ENCODE results near the gene PSTPIP2. TPM values are rescaled to one million over a fixed set of nuclear protein-coding genes. Genes with fewer than 3 reads are reported as not detected.
A peak's percentile ranks its signal among the peaks of the same experiment; 100 is the strongest.

Gene PSTPIP2
- total and polyA plus RNA-seq, 7 donors, result 0.48 to 18.8 (median 7.0) TPM

- Histone ChIP-seq H3K9me3 (no peaks in the 10 kb centered on the region), H3K4me1 (peaks cover 7% of the 10 kb centered on the region), H3K4me3 (no peak overlapping the region), H3K36me3 (ENCODE audit: insufficient read depth in 1 of 2, low read depth in 1 of 2) (no peaks in the 10 kb centered on the region), H3K27ac (no peak overlapping the region), H3K27me3 (ENCODE audit: insufficient read depth in 3 of 3, low read length in 2 of 3) (no peaks in the 10 kb centered on the region)
- DNase-seq, result no peak
- ATAC-seq, result peak in 1 of 4 donors; percentile 56
- WGBS, 3 donors, result 45 to 67% (median 49%) methylated on average over 9 of the region's 9 CpGs
- TF ChIP-seq CTCF (IDR thresholded peaks at IDR 0.05), result no peak
- intact Hi-C loops (cut with DNase I), result no loop called here
These were observed 34.4 kb downstream of the PSTPIP2 start for GRCh38 chr18:46037512-46038305.

DNA sequence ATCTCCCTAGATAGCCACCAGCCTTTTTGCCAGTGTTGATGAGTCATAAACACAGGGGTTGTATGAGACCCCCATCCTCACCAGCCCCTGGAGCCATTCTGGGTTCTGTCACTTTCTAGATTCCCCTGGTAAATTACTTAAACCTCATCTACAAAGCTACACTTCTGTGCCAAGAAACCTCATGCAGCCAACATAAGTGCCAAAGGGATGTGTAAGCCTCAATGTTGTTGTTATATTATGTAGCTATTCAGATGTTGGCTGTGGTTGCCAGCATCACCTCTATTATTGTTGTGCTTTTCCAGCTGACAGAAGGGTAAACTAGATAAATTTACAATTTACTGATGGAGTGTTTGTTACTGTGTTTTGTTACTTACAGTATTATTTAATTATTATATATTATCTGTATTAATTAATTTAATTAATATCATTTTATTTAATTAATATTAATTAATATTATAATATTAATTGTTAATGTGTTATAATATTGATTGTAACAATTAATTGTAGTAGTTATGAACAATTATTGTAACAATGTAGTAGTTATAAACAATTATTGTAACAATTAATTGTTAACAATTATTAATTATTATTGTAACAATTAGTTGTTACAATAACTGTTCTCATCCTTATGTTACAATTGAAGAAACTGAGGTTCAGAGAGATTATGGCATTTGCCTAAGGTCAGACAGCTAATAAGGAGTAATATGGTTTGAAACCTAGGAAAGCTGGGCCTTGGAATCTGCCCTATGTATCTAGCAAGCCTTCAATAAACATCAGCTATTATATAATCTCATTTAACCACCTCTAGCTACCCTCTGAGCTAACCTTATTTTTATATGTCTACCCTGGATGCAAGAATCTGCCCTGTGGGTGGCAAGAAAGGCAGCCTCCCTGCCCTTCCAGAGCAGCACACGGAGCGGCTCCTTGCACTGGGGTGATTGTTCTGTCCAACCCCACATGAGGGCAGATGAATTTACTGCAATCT is 36.1 kb downstream of the PSTPIP2 start:
- TF ChIP-seq CTCF (IDR thresholded peaks at IDR 0.05), result no peak
- H3K36me3 ChIP-seq (ENCODE audit: insufficient read depth in 1 of 2, low read depth in 1 of 2), result no peaks in the 10 kb centered on the region
- intact Hi-C loops (cut with DNase I), result no loop called here
- no peak overlapping the region for H3K4me3 ChIP-seq
- DNase-seq, result no peak
- H3K27ac ChIP-seq, result no peak overlapping the region
- ATAC-seq, result no peak
- no peaks in the 10 kb centered on the region for H3K27me3 ChIP-seq (ENCODE audit: insufficient read depth in 3 of 3, low read length in 2 of 3)
- H3K9me3 ChIP-seq, result no peaks in the 10 kb centered on the region
- peaks cover 7% of the 10 kb centered on the region for H3K4me1 ChIP-seq
- 94 to 100% (median 97%) methylated on average over 2 of the region's 2 CpGs for WGBS, 3 donors

GRCh38 chr18:46034230-46034629 is 37.8 kb downstream of the PSTPIP2 start:
- no peaks in the 10 kb centered on the region for H3K9me3 ChIP-seq
- no peak for DNase-seq
- intact Hi-C loops (cut with DNase I), result no loop called here
- H3K27ac ChIP-seq, result no peak overlapping the region
- no peak for TF ChIP-seq CTCF (IDR thresholded peaks at IDR 0.05)
- H3K4me1 ChIP-seq, result peaks cover 7% of the 10 kb centered on the region
- H3K36me3 ChIP-seq (ENCODE audit: insufficient read depth in 1 of 2, low read depth in 1 of 2), result no peaks in the 10 kb centered on the region
- 34 to 53% (median 44%) methylated on average over 1 of the region's 1 CpG for WGBS, 3 donors
- H3K4me3 ChIP-seq, result no peak overlapping the region
- no peaks in the 10 kb centered on the region for H3K27me3 ChIP-seq (ENCODE audit: insufficient read depth in 3 of 3, low read length in 2 of 3)
- ATAC-seq, result no peak

- ATAC-seq (no peak), DNase-seq (no peak)
- peaks cover 3% of the 10 kb centered on the region for H3K4me1 ChIP-seq
- no peaks in the 10 kb centered on the region for H3K9me3 ChIP-seq
- H3K4me3 ChIP-seq, result no peak overlapping the region
- no peaks in the 10 kb centered on the region for H3K36me3 ChIP-seq (ENCODE audit: insufficient read depth in 1 of 2, low read depth in 1 of 2)
- no peak overlapping the region for H3K27ac ChIP-seq
- TF ChIP-seq CTCF (IDR thresholded peaks at IDR 0.05), result no peak
- WGBS, 3 donors, result 93 to 95% (median 93%) methylated on average over 4 of the region's 4 CpGs
- H3K27me3 ChIP-seq (ENCODE audit: insufficient read depth in 3 of 3, low read length in 2 of 3), result no peaks in the 10 kb centered on the region
- intact Hi-C loops (cut with DNase I), result no loop called here
These were observed 40.3 kb downstream of the PSTPIP2 start for GRCh38 chr18:46031741-46032140.

Data from psoas muscle (tissue), 8 donors.